Motor neuron (in vitro differentiated cells): Measurements from ENCODE around the gene CTSL. TPM values are rescaled to one million over a fixed set of nuclear protein-coding genes. Genes with fewer than 3 reads are reported as not detected.
A peak's percentile ranks its signal among the peaks of the same experiment; 100 is the strongest.
"Not testable (repeated sequence)": the region's sequence is repeated elsewhere in the genome, so short reads cannot be mapped to it uniquely, and the experiment has no call there.

Experiments
- ATAC-seq, 8 experiments: fragments of 200-7000 bp; cut with Tn5 transposase; replicated peaks in 6 of 8; 2 replicates each; pipeline ENCODE4 v1.8.0; 2021; ENCODE audit warnings: mild to moderate bottlenecking in 8 of 8, moderate library complexity in 8 of 8
- H3K27ac ChIP-seq, 2 donors: fragments of 250-450 bp; sonication (Bioruptor Pico); 2 replicates each; pipeline ENCODE4 v1.9.0; 2021; ENCODE audit warnings: antibody characterized with exemption in 2 of 2, mild to moderate bottlenecking in 2 of 2, moderate library complexity in 1 of 2
- H3K4me1 ChIP-seq, 2 donors: fragments of 250-450 bp; sonication (Bioruptor Pico); replicated peaks in 1 of 2; 2 replicates each; pipeline ENCODE4 v1.6.1; 2021; ENCODE audit warnings: antibody characterized with exemption in 2 of 2, mild to moderate bottlenecking in 2 of 2, moderate library complexity in 1 of 2
- H3K4me3 ChIP-seq, 5 donors: fragments of 250-450 bp; sonication (Bioruptor Pico); 2 replicates each; pipeline ENCODE4 v1.9.0; 2021; ENCODE audit warnings: antibody characterized with exemption in 5 of 5, mild to moderate bottlenecking in 5 of 5, moderate library complexity in 4 of 5
- WGBS, 10 experiments: fragments of 450-650 bp; shearing (Covaris generic); methylation state at CpG; one replicate each; pipeline ENCODE4 v1.0.0; 2022; 5-methylcytosine and 5-hydroxymethylcytosine counted together
- in situ Hi-C, 9 experiments: fragments of 400-800 bp; cut with MboI; loops; one replicate each; pipeline ENCODE4 v1.15.0; 2021; ENCODE audit warnings: low sequenced_read_pairs in 9 of 9, low pct_unique_long_range_greater_than_20kb in 2 of 9; ENCODE audit not compliant: unreplicated experiment in 9 of 9
- total RNA-seq, 8 experiments: library from RNA; unstranded; fragments of 300-600 nt; gene quantifications; 2 replicates each; pipeline versions ENCODE4 v1.2.3 to v1.2.4, GENCODE V29; 2022

Gene CTSL
- total RNA-seq, 8 experiments from 2014 or later, result 27.8 to 713 (median 52.1) TPM

DNA sequence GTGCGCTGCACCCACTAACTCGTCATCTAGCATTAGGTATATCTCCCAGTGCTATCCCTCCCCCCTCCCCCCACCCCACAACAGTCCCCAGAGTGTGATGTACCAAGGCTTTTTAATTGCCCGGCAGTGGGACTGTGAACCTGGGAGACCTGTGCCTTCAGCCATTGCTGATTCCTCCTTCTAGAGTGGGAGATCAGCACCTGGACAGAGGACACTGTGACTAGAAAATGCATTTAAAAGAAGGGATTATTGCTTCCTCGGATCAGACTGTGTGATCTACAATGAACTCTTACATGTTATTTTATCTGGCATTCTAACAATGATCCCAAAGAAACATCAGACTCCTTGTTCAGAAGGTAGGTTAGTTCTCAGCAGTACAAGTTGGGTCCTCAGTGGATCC lies 25.9 kb downstream of the CTSL start:
- 29 to 80% (median 63%) methylated on average over 1 of the region's 4 CpGs; no CpG with 5 or more reads in 5 of the 10 experiments for whole genome bisulfite sequencing, 10 experiments
- ATAC-seq, result no peak
- in situ Hi-C loops, result no loop called here
- no peaks in the 10 kb centered on the region for H3K4me1 ChIP-seq
- H3K27ac ChIP-seq, result no peak overlapping the region
- H3K4me3 ChIP-seq, result no peak overlapping the region

DNA sequence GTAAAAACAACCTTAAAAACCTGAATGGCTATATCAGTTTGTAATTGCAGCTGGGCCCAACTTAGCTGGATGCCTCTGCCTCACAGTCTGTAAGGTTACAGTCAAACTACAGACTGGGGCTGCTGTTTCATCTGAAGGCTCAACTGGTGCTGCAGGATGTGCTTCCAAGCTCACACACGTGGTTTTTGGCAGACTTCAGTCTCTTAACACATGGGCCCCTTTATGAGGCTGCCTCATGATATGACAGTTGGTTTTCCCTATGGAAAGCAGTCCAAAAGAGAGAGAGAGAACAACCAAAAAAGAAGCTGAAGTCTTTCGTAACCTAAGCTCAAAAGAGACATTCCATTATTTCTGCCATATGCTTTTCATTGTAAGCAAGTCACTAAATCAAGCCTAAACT lies 27.4 kb downstream of the CTSL start:
- Histone ChIP-seq H3K4me3 (no peak overlapping the region), H3K27ac (no peak overlapping the region), H3K4me1 (no peaks in the 10 kb centered on the region)
- 0 to 100% (median 50%) methylated on average over 1 to 2 of the region's 2 CpGs; no CpG with 5 or more reads in 1 of the 10 experiments for WGBS, 10 experiments
- in situ Hi-C loops, result no loop called here
- no peak for ATAC-seq

DNA sequence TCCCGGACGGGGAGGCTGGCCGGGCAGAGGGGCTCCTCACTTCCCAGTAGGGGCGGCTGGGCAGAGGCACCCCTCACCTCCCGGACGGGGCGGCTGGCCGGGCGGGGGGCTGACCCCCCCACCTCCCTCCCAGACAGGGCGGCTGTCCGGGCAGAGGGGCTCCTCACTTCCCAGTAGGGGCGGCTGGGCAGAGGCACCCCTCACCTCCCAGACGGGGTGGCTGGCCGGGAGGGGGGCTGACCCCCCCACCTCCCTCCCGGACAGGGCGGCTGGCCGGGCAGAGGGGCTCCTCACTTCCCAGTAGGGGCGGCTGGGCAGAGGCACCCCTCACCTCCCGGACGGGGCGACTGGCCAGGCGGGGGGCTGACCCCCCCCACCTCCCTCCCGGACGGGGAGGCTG lies 32.4 kb downstream of the CTSL start:
- in situ Hi-C loops, H3K27ac ChIP-seq, ATAC-seq, H3K4me3 ChIP-seq, H3K4me1 ChIP-seq: not testable (repeated sequence)
- WGBS, 10 experiments, result no CpG with 5 or more reads among the region's 24 CpGs

DNA sequence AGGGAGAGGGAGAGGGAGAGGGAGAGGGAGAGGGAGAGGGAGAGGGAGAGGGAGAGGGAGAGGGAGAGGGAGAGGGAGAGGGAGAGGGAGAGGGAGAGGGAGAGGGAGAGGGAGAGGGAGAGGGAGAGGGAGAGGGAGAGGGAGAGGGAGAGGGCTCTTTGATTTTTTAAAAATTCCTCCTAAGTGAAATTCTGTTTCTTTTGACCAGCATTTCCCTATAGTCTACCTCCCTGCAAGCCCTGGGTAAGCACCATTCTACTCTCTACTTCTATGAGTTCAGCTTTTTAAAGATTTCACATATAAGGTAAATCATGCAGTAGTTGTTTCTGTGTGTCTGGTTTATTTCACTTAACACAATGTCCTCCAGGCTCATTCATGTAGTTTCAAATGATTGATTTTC lies 34.1 kb downstream of the CTSL start:
- ATAC-seq, H3K27ac ChIP-seq: not testable (repeated sequence)

DNA sequence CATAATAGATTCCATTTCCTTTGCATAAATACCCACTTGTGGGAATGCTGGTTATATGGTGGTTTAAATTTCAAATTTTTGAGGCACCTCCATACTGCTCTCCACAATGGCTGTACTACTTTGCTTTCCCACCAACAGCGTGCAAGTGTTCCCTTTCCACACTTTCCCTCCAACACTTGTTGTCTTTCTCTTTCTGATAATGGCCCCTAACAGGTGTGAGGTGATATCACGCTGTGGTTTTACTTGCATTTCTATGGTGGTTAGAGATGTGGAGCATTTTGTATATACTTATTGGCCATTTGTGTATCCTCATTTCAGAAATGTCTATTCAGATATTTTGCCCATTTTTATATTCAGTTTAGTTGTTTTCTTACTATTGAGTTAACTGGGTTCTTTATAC lies 34.6 kb downstream of the CTSL start:
- in situ Hi-C loops, result no loop called here
- no peak for ATAC-seq
- H3K4me3 ChIP-seq, result no peak overlapping the region
- H3K27ac ChIP-seq, result no peak overlapping the region
- peaks cover 0 to 6% of the 10 kb centered on the region in 2 donors for H3K4me1 ChIP-seq
- 50 to 100% (median 86%) methylated on average over 1 to 2 of the region's 2 CpGs; no CpG with 5 or more reads in 3 of the 10 experiments for WGBS, 10 experiments

More for the DNA sequence above, 34.1 kb downstream of the CTSL start:
- H3K4me1 ChIP-seq, in situ Hi-C loops, H3K4me3 ChIP-seq: not testable (repeated sequence)

DNA sequence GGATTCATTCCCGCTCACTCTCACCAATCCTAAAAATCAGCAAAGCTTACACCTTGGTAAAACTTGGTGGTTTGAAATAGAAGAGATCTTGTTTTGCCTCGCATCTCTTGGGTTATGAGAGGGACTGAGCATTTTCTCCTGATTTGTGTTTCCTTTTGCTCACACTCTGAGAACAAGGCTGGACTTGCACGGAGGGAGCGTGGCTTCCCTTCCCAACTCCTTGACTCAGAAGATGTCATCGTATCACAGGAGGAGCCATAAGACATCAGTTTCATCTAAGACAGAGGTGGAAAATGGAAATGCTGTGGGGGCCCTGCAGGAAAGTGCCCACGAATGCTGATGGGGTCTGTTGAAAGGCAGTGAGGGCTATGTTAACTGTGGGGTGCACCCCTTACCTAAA lies 37.4 kb downstream of the CTSL start:
- no peak for ATAC-seq
- peaks cover 0 to 11% of the 10 kb centered on the region in 2 donors for H3K4me1 ChIP-seq
- 20 to 100% (median 80%) methylated on average over 1 to 6 of the region's 6 CpGs; no CpG with 5 or more reads in 2 of the 10 experiments for WGBS, 10 experiments
- in situ Hi-C loops, result no loop called here
- no peak overlapping the region for H3K27ac ChIP-seq
- no peak overlapping the region for H3K4me3 ChIP-seq

DNA sequence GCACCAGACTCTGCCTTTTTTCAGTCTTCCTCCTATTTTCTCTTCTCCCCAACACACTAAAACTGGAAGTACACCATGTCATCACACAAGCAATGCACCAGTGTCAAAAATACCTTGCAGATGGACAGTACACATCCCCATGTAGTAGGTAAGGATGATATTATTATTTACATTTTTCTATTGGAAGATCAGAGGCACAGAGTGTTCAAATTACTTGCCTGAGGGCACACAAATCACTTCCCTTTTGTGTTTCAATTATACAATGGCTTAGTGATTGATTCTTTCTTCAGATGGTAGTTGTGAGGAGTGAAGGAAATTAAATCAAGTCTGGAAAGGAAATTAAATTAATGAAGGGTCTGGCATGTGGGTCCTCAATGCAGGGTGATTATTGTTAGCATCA lies 39.6 kb downstream of the CTSL start:
- H3K27ac ChIP-seq, result no peak overlapping the region
- in situ Hi-C loops, result no loop called here
- H3K4me1 ChIP-seq, result peaks cover 0 to 11% of the 10 kb centered on the region in 2 donors
- peak in 1 of 8 experiments; percentile 48 for ATAC-seq
- H3K4me3 ChIP-seq, result no peak overlapping the region

DNA sequence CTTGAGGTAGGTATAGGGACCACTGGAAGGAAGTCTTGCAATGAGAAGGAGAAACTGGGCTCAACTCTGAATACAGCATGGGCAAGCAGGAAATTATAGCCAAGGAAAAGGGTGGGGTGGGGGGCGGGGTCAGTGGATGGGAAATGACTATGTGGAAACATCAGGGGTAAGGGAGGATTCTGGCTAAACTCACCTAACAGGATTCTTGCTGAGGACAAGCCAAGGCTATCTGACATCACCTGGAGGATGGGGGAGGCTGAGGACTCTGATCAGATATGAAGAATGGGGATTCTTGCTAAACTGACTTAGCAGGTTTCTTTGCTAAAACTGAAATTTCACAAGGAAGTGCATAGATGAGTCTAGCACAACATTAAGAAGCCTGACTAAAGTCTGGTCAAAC lies 40.8 kb downstream of the CTSL start:
- in situ Hi-C loops, result no loop called here
- Histone ChIP-seq H3K4me1 (peaks cover 0 to 11% of the 10 kb centered on the region in 2 donors), H3K4me3 (no peak overlapping the region), H3K27ac (no peak overlapping the region)
- ATAC-seq, result no peak
- WGBS, 10 experiments, result 57% methylated on average over 1 of the region's 1 CpG; no CpG with 5 or more reads in 9 of the 10 experiments

DNA sequence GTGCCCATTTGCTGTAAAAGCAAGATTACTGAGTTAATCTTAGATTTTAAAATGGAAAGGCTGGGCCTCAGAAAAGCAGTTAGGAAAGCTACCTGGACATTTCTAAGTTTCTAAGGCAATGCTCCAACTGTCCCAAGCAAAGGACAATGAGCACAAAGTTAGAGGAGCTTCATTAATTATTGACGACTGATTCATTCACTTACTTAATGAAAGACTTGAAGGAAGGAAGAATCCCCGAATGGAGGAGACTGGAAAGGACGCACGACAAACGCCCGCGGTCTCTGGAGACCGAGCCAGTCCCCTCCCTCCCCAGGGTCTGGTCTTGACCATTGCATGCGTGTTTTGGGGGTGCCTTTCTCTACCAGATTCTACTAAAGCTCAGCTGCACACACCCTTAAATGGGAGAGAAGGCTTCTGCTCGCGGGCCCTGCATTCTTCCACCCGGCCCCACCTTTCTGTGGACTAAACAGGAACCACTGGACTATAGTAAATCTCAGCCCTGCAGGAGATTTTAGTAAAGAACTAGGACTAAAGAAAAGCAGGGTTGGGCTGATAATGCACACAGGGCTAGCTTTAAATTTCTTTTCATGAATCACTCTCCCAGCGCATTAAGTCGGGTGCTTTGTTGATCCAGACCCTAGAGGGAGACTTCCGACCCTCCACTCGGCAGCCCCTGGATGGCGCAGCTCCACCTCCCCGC lies 44.8 kb downstream of the CTSL start:
- Histone ChIP-seq H3K4me3 (no peak overlapping the region), H3K4me1 (peaks cover 0 to 2% of the 10 kb centered on the region in 2 donors), H3K27ac (no peak overlapping the region)
- in situ Hi-C loops, result no loop called here
- ATAC-seq, result peak in 2 of 8 experiments; percentile 34 to 77
- 33 to 80% (median 65%) methylated on average over 1 to 12 of the region's 18 CpGs; no CpG with 5 or more reads in 1 of the 10 experiments for WGBS, 10 experiments

DNA sequence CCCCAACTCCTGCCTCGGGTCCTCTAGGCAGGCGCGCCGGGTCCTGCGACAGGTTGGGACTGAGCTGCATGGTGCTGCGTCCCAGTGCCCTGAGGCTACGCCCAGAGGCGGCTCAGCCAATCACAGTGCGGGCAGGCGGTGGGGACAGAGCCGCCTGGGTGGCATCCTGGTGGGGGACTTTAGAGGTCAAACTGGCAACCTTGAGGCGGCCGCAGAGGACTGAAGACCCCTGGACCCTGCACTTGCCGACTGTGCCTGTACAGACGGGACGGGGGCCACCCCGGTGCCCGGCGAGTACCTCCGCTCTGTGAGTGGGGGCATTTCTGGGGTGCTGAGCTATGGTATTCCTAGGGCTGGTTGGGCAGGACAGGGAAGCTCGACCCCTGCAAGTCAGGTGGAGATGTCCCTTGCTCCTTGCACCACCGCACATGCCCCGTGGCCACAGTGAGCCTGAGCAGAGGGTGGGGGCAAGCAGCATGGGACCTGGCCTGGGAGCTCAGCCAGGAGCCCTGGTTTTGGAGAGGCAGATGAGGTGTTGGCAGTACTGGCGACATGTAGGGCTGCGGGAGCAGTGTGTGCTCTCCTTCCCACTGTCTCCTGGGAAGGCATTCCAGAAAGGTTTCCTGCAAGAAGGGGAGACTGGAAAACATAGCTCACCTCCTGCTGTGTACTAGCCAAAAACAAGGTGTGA lies 45.5 kb downstream of the CTSL start:
- H3K27ac ChIP-seq, result no peak overlapping the region
- no peak overlapping the region for H3K4me3 ChIP-seq
- in situ Hi-C loops, result no loop called here
- WGBS, 10 experiments, result 0 to 100% (median 80%) methylated on average over 1 of the region's 25 CpGs; no CpG with 5 or more reads in 7 of the 10 experiments
- ATAC-seq, result peak in 3 of 8 experiments; percentile 51 to 60 (median 56)
- H3K4me1 ChIP-seq, result no peaks in the 10 kb centered on the region

DNA sequence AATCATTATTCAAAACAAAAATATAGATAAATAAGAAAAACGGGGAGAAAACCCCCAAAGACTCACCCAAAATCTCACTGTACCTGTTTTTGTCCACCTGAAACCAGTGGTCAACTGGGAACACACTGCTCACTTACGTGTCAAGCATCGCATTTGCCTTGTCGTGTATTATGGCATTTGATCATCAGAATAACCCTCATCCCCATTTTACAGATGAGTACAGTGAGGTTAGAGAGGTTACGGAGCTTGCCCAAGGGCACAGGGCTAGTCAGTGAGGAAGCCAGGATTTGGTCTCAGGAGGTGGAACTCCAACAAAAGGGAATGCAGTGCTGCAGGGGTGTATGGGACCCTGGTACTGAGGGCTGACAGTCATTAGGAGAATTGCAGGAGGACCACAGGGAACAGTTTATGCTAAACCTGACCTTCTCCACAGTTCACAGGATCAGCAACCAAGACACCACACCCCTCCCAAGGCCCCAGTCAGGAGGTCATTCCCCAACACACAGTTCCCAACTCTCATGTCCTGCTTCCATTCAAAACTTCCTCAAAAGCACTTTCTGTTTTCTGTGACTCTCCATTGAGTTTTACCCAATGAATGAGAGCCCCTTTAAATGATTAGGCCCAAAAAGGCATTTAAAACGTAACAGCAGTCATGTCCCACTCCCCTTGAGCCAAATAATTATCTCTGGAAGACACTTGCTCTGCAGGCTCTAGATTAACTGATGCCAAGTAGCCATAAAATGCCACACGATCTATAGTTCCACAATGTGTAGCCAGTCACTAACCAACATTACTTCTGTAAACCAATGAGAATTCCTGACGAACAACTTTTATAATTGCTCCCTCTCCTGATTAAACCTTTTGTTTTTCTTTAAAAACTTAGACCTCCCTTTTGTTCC lies 50.8 kb downstream of the CTSL start:
- in situ Hi-C loops, result no loop called here
- WGBS, 10 experiments, result 40 to 100% (median 73%) methylated on average over 1 to 7 of the region's 8 CpGs
- H3K27ac ChIP-seq, result no peak overlapping the region
- ATAC-seq, result no peak
- H3K4me3 ChIP-seq, result no peak overlapping the region
- H3K4me1 ChIP-seq, result no peaks in the 10 kb centered on the region

DNA sequence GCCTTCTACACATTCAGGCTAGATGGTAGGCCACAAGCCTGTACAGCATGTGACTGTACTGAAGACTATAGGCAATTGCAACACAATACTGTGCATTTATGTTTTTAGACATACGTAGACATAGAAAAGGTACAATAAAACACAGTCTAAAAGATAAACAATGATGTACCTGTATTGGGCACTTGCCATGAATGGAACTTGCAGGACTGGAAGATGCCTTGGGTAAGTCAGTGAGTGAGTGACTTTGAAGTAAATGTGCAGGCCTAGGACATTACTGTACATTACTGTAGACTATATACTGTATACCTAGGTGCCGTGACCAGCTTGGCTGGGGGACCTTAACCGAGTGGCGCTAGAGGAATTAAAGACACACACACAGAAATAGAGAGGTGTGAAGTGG lies 53.1 kb downstream of the CTSL start:
- in situ Hi-C loops, result no loop called here
- no peak overlapping the region for H3K27ac ChIP-seq
- WGBS, 10 experiments, result 87 to 100% (median 100%) methylated on average over 1 to 4 of the region's 4 CpGs; no CpG with 5 or more reads in 4 of the 10 experiments
- no peak overlapping the region for H3K4me3 ChIP-seq
- H3K4me1 ChIP-seq, result no peaks in the 10 kb centered on the region
- ATAC-seq, result no peak
